ENCODE measurements around the gene COMT.

COMT gene

GRCh38 chr22:19896665-19897355 lies 44.8 kb upstream of the COMT start:
- no peak for DNase-seq (ENCODE audit: low read depth, low spot score)
- ChIA-PET CTCF (interaction anchor here (3.0 to 9.7 kb wide), 2 partner anchors 16 to 166 kb away, joined by 23 to 76 read pairs; no protein-coding TSS in a partner anchor), POLR2A (no interaction called here)

GRCh38 chr22:19897726-19898125 lies 43.8 kb upstream of the COMT start:
- CTCF ChIA-PET, result interaction anchor here (3.0 to 9.7 kb wide), 2 partner anchors 15 to 167 kb away, joined by 23 to 76 read pairs; no protein-coding TSS in a partner anchor
- no peak for DNase-seq (ENCODE audit: low read depth, low spot score)
- POLR2A ChIA-PET, result no interaction called here
- H3K4me3 ChIP-seq (ENCODE audit: low read depth, low read length), result no peak overlapping the region
- no peak for TF ChIP-seq CTCF (IDR thresholded peaks at IDR 0.05; ENCODE audit: insufficient read depth, low read length, missing control alignments)

More at GRCh38 chr22:19896665-19897355, 44.8 kb upstream of the COMT start:
- H3K4me3 ChIP-seq (ENCODE audit: low read depth, low read length), result no peak overlapping the region
- TF ChIP-seq CTCF (IDR thresholded peaks at IDR 0.05; ENCODE audit: insufficient read depth, low read length, missing control alignments), result no peak

GRCh38 chr22:19898145-19898544 lies 43.4 kb upstream of the COMT start:
- TF ChIP-seq CTCF (IDR thresholded peaks at IDR 0.05; ENCODE audit: insufficient read depth, low read length, missing control alignments), result no peak
- CTCF ChIA-PET, result interaction anchor here (3.0 to 9.7 kb wide), 2 partner anchors 15 to 168 kb away, joined by 23 to 76 read pairs; no protein-coding TSS in a partner anchor
- H3K4me3 ChIP-seq (ENCODE audit: low read depth, low read length), result no peak overlapping the region
- POLR2A ChIA-PET, result no interaction called here
- DNase-seq (ENCODE audit: low read depth, low spot score), result no peak

- TF ChIP-seq CTCF (IDR thresholded peaks at IDR 0.05; ENCODE audit: insufficient read depth, low read length, missing control alignments), result no peak
- POLR2A ChIA-PET, result no interaction called here
- CTCF ChIA-PET, result interaction anchor here (3.0 to 9.7 kb wide), 3 partner anchors 14 to 169 kb away, joined by 23 to 125 read pairs (median 76); no protein-coding TSS in a partner anchor
- no peak overlapping the region for H3K4me3 ChIP-seq (ENCODE audit: low read depth, low read length)
- no peak for DNase-seq (ENCODE audit: low read depth, low spot score)
These were observed 42.6 kb upstream of the COMT start for GRCh38 chr22:19898831-19899567.

- ChIA-PET POLR2A (interaction anchor here (0.8 kb wide), 1 partner anchor 90 kb away, joined by 4 read pairs; no protein-coding TSS in a partner anchor), CTCF (interaction anchor here (1.5 to 9.7 kb wide), 3 partner anchors 9 to 169 kb away, joined by 5 to 125 read pairs (median 76); no protein-coding TSS in a partner anchor)
- H3K4me3 ChIP-seq (ENCODE audit: low read depth, low read length), result no peak overlapping the region
- no peak for DNase-seq (ENCODE audit: low read depth, low spot score)
- TF ChIP-seq CTCF (IDR thresholded peaks at IDR 0.05; ENCODE audit: insufficient read depth, low read length, missing control alignments), result no peak
These were observed 40.7 kb upstream of the COMT start for GRCh38 chr22:19900707-19901436.

All from AG04449 (cell line).